HepG2 (cell line): ENCODE measurements around the gene CALML6. TPM values are rescaled to one million over a fixed set of nuclear protein-coding genes. Genes with fewer than 3 reads are reported as not detected.

Experiments used
- AFF4 ChIP-seq: sonication (generic); formaldehyde crosslinking; IDR thresholded peaks from 2 replicates; pipeline ENCODE4 v1.4.0; 2020; ENCODE audit warnings: missing genetic modification reagents
- ARID3A ChIP-seq: IDR thresholded peaks from 2 replicates; pipeline ENCODE4 v1.6.1; 2012; ENCODE audit warnings: low read depth, low read length, improper control_type of control experiment
- CC2D1A ChIP-seq: sonication (generic); formaldehyde crosslinking; IDR thresholded peaks from 2 replicates; pipeline ENCODE4 v1.8.1; 2023; ENCODE audit warnings: mild to moderate bottlenecking, missing genetic modification reagents
- ESRRA ChIP-seq: sonication (generic); formaldehyde crosslinking; IDR thresholded peaks from 2 replicates; pipeline ENCODE4 v1.5.1; 2020; ENCODE audit warnings: mild to moderate bottlenecking, low read depth, missing genetic modification reagents
- FOXP1 ChIP-seq, 2 experiments: fragments of 450-650 bp in 1 of 2; IDR thresholded peaks; 2 replicates each; pipeline ENCODE4 v1.6.1; 2017 to 2018; ENCODE audit warnings: antibody characterized with exemption in 1 of 2
- GLI4 ChIP-seq: sonication (generic); formaldehyde crosslinking; IDR thresholded peaks from 2 replicates; pipeline ENCODE4 v1.5.1; 2020; ENCODE audit warnings: missing genetic modification reagents, mild to moderate bottlenecking, moderate library complexity, borderline replicate concordance
- KDM3A ChIP-seq: IDR thresholded peaks from 2 replicates; pipeline ENCODE4 v1.6.1; 2018; ENCODE audit warnings: low read depth, missing compliant biosample characterization
- PHF20 ChIP-seq: sonication (generic); formaldehyde crosslinking; IDR thresholded peaks from 2 replicates; pipeline ENCODE4 v1.5.0; 2020; ENCODE audit warnings: mild to moderate bottlenecking, missing genetic modification reagents
- PRDM15 ChIP-seq: sonication (generic); formaldehyde crosslinking; IDR thresholded peaks from 2 replicates; pipeline ENCODE4 v1.4.0; 2020; ENCODE audit warnings: missing genetic modification reagents
- TEAD2 ChIP-seq: sonication (generic); formaldehyde crosslinking; IDR thresholded peaks from 2 replicates; pipeline ENCODE4 v1.9.0; 2021; ENCODE audit warnings: missing genetic modification reagents
- ZMAT3 ChIP-seq: sonication (generic); formaldehyde crosslinking; conservative IDR thresholded peaks from 2 replicates; pipeline ENCODE4 v1.7.0; 2021; ENCODE audit warnings: missing genetic modification reagents
- ZNF12 ChIP-seq: sonication (generic); formaldehyde crosslinking; IDR thresholded peaks from 2 replicates; pipeline ENCODE4 v1.5.0; 2020; ENCODE audit warnings: missing genetic modification reagents
- ZNF569 ChIP-seq: sonication (generic); formaldehyde crosslinking; IDR thresholded peaks from 2 replicates; pipeline ENCODE4 v1.5.0; 2020; ENCODE audit warnings: mild to moderate bottlenecking, missing genetic modification reagents, moderate library complexity, borderline replicate concordance
- ZNF782 ChIP-seq: sonication (generic); formaldehyde crosslinking; IDR thresholded peaks from 2 replicates; pipeline ENCODE4 v1.4.0; 2020; ENCODE audit warnings: missing genetic modification reagents, mild to moderate bottlenecking, borderline replicate concordance
- polyA plus RNA-seq, 8 experiments: library from polyadenylated mRNA; depleted of rRNA in 3 of 8; stranded (reverse) in 7 of 8; unstranded in 1 of 8; fragments of >200 nt; fragmentation: Illumina TruSeq in 4 of 8; extraction: Trizol in 4 of 8; gene quantifications; 2 replicates each; pipeline versions ENCODE4 v1.2.1 to v1.2.3, GENCODE V29; 2011 to 2016; ENCODE audit warnings: low read depth in 4 of 8, missing spikeins in 1 of 8, mixed read lengths in 1 of 8; ENCODE audit not compliant: insufficient read depth in 1 of 8
- total RNA-seq, 5 experiments: library from RNA; depleted of rRNA; stranded (reverse); fragments of >200 nt; fragmentation: Illumina TruSeq; extraction: Trizol; gene quantifications; 2 replicates each; pipeline ENCODE4 v1.2.3, GENCODE V29; 2016; ENCODE audit warnings: low read depth in 1 of 5
- TF ChIP-seq, protein P1 (sequence below): sonication (generic); formaldehyde crosslinking; IDR thresholded peaks from 2 replicates; pipeline ENCODE4 v1.5.0; 2020; ENCODE audit warnings: missing genetic modification reagents
- TF ChIP-seq, protein P2 (sequence below): sonication (generic); formaldehyde crosslinking; IDR thresholded peaks from 2 replicates; pipeline ENCODE4 v1.4.0; 2020; ENCODE audit warnings: missing genetic modification reagents, mild to moderate bottlenecking, borderline replicate concordance

CALML6 gene
- total and polyA plus RNA-seq, 2 of the 13 experiments (the other 11 are each of a cell fraction or from before 2014, with no cell fraction given), result 0.11 to 0.12 TPM

DNA sequence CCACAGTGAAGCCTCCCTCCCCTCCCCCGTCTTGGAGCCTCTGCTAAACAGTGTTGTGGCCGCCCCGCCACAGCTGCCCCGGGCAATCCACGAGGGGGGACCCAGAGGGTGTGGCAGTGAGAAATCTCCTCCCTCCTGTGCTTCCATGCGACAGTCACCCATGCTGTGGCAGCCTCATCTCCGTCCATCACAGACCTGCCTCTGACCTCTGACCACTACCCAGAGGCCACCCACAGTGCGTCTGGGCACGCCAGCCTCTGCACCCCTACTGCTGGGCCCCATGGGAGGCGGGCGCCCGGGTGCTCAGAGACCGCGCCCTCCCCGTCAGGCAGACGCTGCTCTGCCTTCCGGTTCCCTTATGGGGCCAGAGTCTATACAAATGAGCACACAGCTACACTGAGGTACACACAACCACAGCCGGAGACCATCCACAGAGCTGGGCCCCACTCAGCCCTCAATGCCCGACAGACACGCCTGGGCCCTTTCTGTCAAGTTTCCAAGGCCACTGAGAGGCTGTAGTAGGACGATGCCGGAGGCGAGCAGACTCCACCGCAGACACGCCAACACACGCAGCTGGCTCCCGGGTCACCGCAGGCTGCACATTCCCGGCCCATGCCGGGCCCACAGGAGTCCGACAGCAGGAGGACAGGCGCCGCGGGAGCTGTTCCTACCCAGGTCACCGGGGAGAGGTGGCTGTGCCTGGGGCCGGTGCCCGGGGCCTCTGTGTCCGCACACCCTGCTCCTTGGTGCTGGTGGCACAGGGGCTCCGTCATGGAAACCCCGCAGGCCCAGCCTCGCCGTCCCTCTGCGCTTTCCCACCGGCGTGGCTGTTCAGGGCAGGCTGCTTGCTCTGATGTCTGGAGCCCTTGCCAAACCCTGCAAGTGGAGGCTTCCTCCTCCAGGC, 27.9 kb downstream of the CALML6 start (continued):
- TF ChIP-seq, protein P1, sequence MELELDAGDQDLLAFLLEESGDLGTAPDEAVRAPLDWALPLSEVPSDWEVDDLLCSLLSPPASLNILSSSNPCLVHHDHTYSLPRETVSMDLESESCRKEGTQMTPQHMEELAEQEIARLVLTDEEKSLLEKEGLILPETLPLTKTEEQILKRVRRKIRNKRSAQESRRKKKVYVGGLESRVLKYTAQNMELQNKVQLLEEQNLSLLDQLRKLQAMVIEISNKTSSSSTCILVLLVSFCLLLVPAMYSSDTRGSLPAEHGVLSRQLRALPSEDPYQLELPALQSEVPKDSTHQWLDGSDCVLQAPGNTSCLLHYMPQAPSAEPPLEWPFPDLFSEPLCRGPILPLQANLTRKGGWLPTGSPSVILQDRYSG, result no peak
- TF ChIP-seq, protein P2, sequence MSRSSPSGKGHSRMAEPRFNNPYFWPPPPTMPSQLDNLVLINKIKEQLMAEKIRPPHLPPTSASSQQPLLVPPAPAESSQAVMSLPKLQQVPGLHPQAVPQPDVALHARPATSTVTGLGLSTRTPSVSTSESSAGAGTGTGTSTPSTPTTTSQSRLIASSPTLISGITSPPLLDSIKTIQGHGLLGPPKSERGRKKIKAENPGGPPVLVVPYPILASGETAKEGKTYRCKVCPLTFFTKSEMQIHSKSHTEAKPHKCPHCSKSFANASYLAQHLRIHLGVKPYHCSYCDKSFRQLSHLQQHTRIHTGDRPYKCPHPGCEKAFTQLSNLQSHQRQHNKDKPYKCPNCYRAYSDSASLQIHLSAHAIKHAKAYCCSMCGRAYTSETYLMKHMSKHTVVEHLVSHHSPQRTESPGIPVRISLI (CRISPR knock-in tag), result no peak; the same call in 1 of the 2 replicates
- TF ChIP-seq PHF20 (CRISPR knock-in tag) (0 out of 2 replicates have a peak, but pooled peaks have one; percentile 30), ESRRA (CRISPR knock-in tag) (no peak), ZNF12 (no peak), ZNF569 (no peak), FOXP1 (IDR thresholded peaks at IDR 0.05) (no peak), FOXP1 (CRISPR knock-in tag; IDR thresholded peaks at IDR 0.05) (no peak; the same call in 1 of the 2 replicates), PRDM15 (CRISPR knock-in tag) (peak; percentile 46; the same call in 1 of the 2 replicates), CC2D1A (CRISPR knock-in tag) (no peak; the same call in 1 of the 2 replicates), KDM3A (CRISPR knock-in tag) (no peak; the same call in 1 of the 2 replicates), ZMAT3 (CRISPR knock-in tag) (peak; percentile 78), ARID3A (no peak), TEAD2 (CRISPR knock-in tag) (no peak), AFF4 (CRISPR knock-in tag) (no peak), GLI4 (CRISPR knock-in tag) (peak; percentile 16; the same call in 1 of the 2 replicates), ZNF782 (0 out of 2 replicates have a peak, but pooled peaks have one; percentile 39)
